SK-N-MC (cell line): ENCODE results near the gene BCAR3.

ENCODE experiments used
- EZH2 ChIP-seq: fragments of 200-600 bp; sonication (generic); IDR thresholded peaks from one replicate; pipeline ENCODE4 v1.6.1; 2017; ENCODE audit warnings: antibody characterized with exemption
- FOXP2 ChIP-seq: optimal IDR thresholded peaks from 2 replicates; pipeline ENCODE3; 2011; ENCODE audit warnings: mild to moderate bottlenecking, moderate library complexity; ENCODE audit not compliant: insufficient read depth; ENCODE audit errors: extremely low read length, control extremely low read depth
- POLR2AphosphoS5 ChIP-seq: IDR thresholded peaks from 2 replicates; pipeline ENCODE4 v1.6.1; 2012; ENCODE audit warnings: mild to moderate bottlenecking, low read depth, low read length, borderline replicate concordance

DNA sequence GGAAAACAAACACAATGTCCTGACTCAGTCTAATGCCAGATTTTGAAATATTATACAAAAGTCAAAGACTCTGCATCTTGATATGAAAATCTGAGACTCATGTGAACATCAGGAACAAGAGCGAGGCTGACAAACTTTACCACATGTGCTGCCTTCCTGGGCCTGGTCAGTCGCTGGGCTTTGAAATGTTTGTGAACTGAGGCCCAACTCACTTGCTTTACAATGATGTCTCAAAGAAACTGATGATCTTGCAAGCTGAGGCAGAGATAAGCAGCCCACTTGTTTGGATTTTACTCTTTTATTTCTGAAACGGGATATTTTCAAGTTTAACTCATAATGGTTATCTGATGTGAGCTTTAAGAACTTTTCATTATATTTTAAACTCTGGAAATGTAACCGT, 2.1 kb downstream of the BCAR3 start:
- TF ChIP-seq EZH2 (no peak), POLR2AphosphoS5 (no peak), FOXP2 (no peak)
